ENCODE data around the gene SLAMF9.

Gene SLAMF9

DNA sequence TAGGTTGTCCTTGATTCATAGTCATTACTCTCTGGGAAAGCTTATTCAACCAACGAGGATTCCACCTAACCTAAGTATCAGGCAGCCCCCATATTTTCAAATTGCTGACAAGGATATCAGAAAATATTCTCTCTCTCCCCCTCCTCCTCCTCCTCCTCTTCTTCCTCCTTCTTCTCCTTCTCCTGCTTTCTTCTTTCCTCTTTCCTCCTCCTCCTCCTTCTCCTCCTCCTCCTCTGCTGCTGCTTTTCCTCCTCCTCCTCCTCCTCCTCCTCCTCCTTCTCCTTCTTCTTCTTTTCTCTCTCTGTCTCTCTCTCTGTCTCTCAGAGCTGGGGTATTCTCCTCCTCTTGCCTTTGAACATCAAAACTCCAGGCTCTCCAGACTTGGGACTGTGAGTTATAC lies 6.1 kb downstream of the SLAMF9 start:
- H4K20me1 ChIP-seq (ENCODE audit: insufficient read depth, low read length, poor library complexity, severe bottlenecking) = no peaks in the 10 kb centered on the region

DNA sequence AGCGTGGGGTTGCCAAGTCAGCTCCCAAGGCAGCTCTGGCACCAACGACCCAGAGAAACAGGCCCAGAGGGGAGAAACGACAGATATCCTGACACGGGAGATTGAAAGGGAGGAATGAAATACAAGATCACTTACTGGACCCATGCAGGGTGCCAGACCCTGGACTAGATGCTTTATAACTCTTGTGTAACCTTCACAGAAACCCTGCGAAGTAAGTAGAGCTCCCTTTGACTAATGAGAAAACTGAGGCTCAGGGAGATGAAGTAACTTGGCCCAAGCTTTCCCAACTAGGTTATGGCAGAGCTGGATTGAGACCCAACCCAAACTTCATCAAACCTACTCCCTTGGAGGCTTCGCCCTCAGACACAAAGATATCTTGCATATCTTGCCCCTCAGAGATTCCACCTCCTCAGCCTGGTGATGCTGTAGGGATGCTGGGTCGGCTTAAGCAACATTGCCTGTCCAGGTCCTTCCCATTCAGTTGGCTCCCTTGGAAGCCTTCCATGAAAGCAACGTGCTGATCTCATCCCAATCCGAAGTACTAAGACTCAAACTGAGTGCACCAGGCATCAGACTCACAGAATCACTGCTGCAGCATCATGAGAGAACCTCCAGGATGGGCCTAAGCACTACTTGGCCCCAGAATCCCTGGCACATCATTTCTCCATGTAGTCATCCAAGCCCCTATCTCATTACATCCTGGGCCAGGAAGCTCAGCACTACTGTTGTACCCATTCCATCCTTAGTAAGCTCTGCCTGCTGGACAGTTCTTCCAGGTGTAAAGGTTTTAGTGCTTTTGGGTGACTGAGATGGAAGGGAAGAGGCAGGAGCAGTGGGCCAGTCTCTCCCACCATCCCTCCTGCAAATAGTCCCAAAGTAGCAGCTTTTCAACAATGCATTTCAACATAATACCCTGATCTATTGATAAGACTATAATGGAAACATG lies 7.5 kb downstream of the SLAMF9 start:
- Histone ChIP-seq H3K9me3 (ENCODE audit: insufficient read depth, low read depth, low read length) (no peaks in the 10 kb centered on the region), H3K79me2 (ENCODE audit: insufficient read depth, low read length) (no peaks in the 10 kb centered on the region), H3K9ac (ENCODE audit: low read depth, low read length, poor library complexity, severe bottlenecking) (no peak overlapping the region), H3F3A (ENCODE audit: low read depth) (no peaks in the 10 kb centered on the region), H3K4me3 (ENCODE audit: low read length, poor library complexity, severe bottlenecking) (no peak overlapping the region), H4K20me1 (ENCODE audit: insufficient read depth, low read length, poor library complexity, severe bottlenecking) (no peaks in the 10 kb centered on the region), H3K4me1 (ENCODE audit: insufficient read depth, low read length, poor library complexity, severe bottlenecking) (peaks cover 6% of the 10 kb centered on the region), H3K4me2 (ENCODE audit: low read depth, low read length, poor library complexity, severe bottlenecking) (no peak overlapping the region), H2AFZ (ENCODE audit: low read length) (peak overlapping the region; percentile 20; the same call in 1 of the 2 replicates), H3K9me2 (replicated peaks; ENCODE audit: low read depth, low read length) (no peaks in the 10 kb centered on the region), H3K36me3 (ENCODE audit: insufficient read depth, low read length) (no peaks in the 10 kb centered on the region), H3K27me3 (ENCODE audit: insufficient read depth, low read length, poor library complexity, severe bottlenecking) (no peaks in the 10 kb centered on the region)
- TF ChIP-seq, protein P1, sequence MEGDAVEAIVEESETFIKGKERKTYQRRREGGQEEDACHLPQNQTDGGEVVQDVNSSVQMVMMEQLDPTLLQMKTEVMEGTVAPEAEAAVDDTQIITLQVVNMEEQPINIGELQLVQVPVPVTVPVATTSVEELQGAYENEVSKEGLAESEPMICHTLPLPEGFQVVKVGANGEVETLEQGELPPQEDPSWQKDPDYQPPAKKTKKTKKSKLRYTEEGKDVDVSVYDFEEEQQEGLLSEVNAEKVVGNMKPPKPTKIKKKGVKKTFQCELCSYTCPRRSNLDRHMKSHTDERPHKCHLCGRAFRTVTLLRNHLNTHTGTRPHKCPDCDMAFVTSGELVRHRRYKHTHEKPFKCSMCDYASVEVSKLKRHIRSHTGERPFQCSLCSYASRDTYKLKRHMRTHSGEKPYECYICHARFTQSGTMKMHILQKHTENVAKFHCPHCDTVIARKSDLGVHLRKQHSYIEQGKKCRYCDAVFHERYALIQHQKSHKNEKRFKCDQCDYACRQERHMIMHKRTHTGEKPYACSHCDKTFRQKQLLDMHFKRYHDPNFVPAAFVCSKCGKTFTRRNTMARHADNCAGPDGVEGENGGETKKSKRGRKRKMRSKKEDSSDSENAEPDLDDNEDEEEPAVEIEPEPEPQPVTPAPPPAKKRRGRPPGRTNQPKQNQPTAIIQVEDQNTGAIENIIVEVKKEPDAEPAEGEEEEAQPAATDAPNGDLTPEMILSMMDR (conservative IDR thresholded peaks at IDR 0.05; ENCODE audit: low read length) = no peak
- TF ChIP-seq EZH2phosphoT487 (IDR thresholded peaks at IDR 0.05; ENCODE audit: borderline replicate concordance) = no peak

More for the DNA sequence above, 6.1 kb downstream of the SLAMF9 start:
- H3F3A ChIP-seq (ENCODE audit: low read depth) = no peaks in the 10 kb centered on the region
- no peaks in the 10 kb centered on the region for H3K27me3 ChIP-seq (ENCODE audit: insufficient read depth, low read length, poor library complexity, severe bottlenecking)
- TF ChIP-seq, protein P1 (conservative IDR thresholded peaks at IDR 0.05; ENCODE audit: low read length) = no peak
- no peak overlapping the region for H3K4me3 ChIP-seq (ENCODE audit: low read length, poor library complexity, severe bottlenecking)
- no peak overlapping the region for H3K4me2 ChIP-seq (ENCODE audit: low read depth, low read length, poor library complexity, severe bottlenecking)
- H3K9me2 ChIP-seq (replicated peaks; ENCODE audit: low read depth, low read length) = no peaks in the 10 kb centered on the region
- no peaks in the 10 kb centered on the region for H3K9me3 ChIP-seq (ENCODE audit: insufficient read depth, low read depth, low read length)
- no peaks in the 10 kb centered on the region for H3K36me3 ChIP-seq (ENCODE audit: insufficient read depth, low read length)
- no peak overlapping the region for H2AFZ ChIP-seq (ENCODE audit: low read length)
- H3K79me2 ChIP-seq (ENCODE audit: insufficient read depth, low read length) = no peaks in the 10 kb centered on the region
- H3K9ac ChIP-seq (ENCODE audit: low read depth, low read length, poor library complexity, severe bottlenecking) = no peak overlapping the region
- peaks cover 6% of the 10 kb centered on the region for H3K4me1 ChIP-seq (ENCODE audit: insufficient read depth, low read length, poor library complexity, severe bottlenecking)

DNA sequence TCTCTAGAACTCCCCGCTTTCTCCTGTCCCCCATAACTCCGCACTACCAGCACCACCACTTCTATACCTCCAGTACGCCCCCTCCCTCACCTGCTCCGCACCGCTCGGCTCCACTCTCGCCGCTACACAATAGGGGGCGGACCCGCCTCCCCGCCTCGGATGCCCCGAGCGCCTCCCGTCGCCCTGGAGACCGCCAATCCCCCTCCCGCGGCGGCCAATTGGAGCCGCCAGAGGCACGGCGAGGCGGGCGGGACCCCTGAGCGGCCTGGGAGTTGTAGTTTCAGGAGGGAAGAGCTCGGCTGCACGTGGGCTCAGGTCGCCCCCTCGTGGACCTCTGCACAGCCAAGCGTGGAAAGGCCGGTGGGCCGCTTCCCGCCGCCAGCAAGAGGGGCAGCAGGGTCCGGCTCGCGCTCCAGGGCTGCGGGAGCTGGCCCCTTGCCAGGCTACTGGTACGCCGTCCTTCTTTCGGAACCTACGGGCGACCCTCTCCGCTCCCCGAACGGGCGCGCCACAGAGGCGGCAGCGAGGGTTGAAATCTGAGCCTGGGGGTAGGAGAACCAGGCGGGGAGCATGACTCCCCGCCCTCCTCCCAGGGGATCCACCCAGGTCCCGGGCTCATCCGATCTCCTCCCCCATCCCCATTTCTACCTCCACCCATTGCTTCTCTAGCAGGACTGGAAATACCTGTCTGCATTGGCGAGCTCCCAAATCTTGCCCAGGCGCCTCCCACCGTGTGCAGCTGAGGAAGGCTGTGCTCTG lies 8.4 kb downstream of the SLAMF9 start, which contains the start of gene IGSF9:
Gene IGSF9 (minus strand): TSS at position 131 of the 759 bp plus-strand sequence. CDS start 2,159 bp downstream, outside the sequence.
- H3K79me2 ChIP-seq (ENCODE audit: insufficient read depth, low read length) = no peaks in the 10 kb centered on the region
- H3K9me2 ChIP-seq (replicated peaks; ENCODE audit: low read depth, low read length) = no peaks in the 10 kb centered on the region
- H4K20me1 ChIP-seq (ENCODE audit: insufficient read depth, low read length, poor library complexity, severe bottlenecking) = no peaks in the 10 kb centered on the region
- H3K9me3 ChIP-seq (ENCODE audit: insufficient read depth, low read depth, low read length) = no peaks in the 10 kb centered on the region
- H3K9ac ChIP-seq (ENCODE audit: low read depth, low read length, poor library complexity, severe bottlenecking) = peak within 1 kb of the TSS; percentile 35
- H3K27me3 ChIP-seq (ENCODE audit: insufficient read depth, low read length, poor library complexity, severe bottlenecking) = no peaks in the 10 kb centered on the region
- no peaks in the 10 kb centered on the region for H3F3A ChIP-seq (ENCODE audit: low read depth)
- H2AFZ ChIP-seq (ENCODE audit: low read length) = peak within 1 kb of the TSS; percentile 73
- peak within 1 kb of the TSS; percentile 73 for H3K4me3 ChIP-seq (ENCODE audit: low read length, poor library complexity, severe bottlenecking)
- TF ChIP-seq, protein P1 (conservative IDR thresholded peaks at IDR 0.05; ENCODE audit: low read length) = peak; percentile 60
- no peak for TF ChIP-seq EZH2phosphoT487 (IDR thresholded peaks at IDR 0.05; ENCODE audit: borderline replicate concordance)
- no peaks in the 10 kb centered on the region for H3K36me3 ChIP-seq (ENCODE audit: insufficient read depth, low read length)
- peak within 1 kb of the TSS; percentile 89 for H3K4me2 ChIP-seq (ENCODE audit: low read depth, low read length, poor library complexity, severe bottlenecking)
- H3K4me1 ChIP-seq (ENCODE audit: insufficient read depth, low read length, poor library complexity, severe bottlenecking) = peaks cover 6% of the 10 kb centered on the region
